Right lobe of liver (tissue), 4 donors: ENCODE results near the gene NTN5.

ENCODE experiments used
- POLR2A ChIP-seq: fragments of 450-650 bp; IDR thresholded peaks from one replicate; pipeline ENCODE4 v1.6.1; 2017; ENCODE audit warnings: antibody characterized with exemption, mild to moderate bottlenecking
- TF ChIP-seq, protein P1 (sequence below), 4 donors: fragments of 200-600 bp in 3 of 4; fragments of 450-650 bp in 1 of 4; IDR thresholded peaks; one replicate each; pipeline versions ENCODE4 v1.5.1 to v1.8.0; 2016 to 2022; ENCODE audit warnings: antibody characterized with exemption in 4 of 4, mild to moderate bottlenecking in 2 of 4
- donor health status: DM: no; HTN: no; CAD: no.
- donor health status: DM: no; HTN: no; CAD: no.
- donor health status: DM: no; HTN: yes; CAD: no.

DNA sequence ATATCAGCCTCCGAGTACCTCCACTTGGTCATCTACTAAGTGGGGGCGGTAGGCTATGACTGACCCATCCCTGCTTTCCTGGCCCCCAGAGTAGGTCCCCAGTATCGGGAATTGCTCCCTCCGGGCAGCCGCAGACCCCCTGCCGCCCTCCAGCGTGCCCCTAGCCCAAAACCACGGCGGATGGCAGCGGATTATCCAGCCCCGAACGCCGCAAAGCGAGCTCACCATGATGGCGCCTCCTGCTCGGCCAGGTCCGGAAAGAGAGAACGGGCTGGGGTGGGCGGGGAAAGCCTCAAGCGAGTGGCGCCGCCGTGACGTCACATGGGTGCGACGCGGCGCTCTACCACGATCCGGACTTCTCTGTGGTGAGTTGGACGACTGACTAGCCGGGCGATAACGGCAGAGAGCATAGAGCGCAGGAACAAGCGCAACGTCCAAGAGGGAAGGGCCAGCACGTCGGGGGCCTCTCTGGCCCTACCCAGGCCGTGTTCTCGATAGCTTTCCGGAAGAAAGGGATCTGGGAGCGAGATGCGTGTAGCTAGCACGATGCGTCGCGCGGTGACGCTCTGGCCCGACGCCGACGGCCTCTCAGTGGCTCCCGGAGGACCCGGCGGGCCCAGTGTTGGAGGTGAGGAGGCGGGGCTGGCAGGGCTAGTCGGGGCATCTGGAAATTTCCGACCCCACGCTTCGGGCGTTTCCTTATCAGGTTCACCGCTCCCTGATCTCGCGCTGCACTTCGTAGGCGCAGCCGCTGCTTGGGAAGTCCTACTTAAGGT lies 53.7 kb downstream of the NTN5 start, which contains the start of the genes RPL18 and SPHK2:
- peak; percentile 94 for TF ChIP-seq POLR2A
- TF ChIP-seq, protein P1, sequence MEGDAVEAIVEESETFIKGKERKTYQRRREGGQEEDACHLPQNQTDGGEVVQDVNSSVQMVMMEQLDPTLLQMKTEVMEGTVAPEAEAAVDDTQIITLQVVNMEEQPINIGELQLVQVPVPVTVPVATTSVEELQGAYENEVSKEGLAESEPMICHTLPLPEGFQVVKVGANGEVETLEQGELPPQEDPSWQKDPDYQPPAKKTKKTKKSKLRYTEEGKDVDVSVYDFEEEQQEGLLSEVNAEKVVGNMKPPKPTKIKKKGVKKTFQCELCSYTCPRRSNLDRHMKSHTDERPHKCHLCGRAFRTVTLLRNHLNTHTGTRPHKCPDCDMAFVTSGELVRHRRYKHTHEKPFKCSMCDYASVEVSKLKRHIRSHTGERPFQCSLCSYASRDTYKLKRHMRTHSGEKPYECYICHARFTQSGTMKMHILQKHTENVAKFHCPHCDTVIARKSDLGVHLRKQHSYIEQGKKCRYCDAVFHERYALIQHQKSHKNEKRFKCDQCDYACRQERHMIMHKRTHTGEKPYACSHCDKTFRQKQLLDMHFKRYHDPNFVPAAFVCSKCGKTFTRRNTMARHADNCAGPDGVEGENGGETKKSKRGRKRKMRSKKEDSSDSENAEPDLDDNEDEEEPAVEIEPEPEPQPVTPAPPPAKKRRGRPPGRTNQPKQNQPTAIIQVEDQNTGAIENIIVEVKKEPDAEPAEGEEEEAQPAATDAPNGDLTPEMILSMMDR (IDR thresholded peaks at IDR 0.05), result peak in 1 of 4 donors; percentile 4
